ENCODE results near the gene MINK1. TPM values are rescaled to one million over a fixed set of nuclear protein-coding genes. Genes with fewer than 3 reads are reported as not detected.

MINK1 gene
- total and polyA plus RNA-seq, 2 of the 13 experiments (the other 11 are each of a cell fraction or from before 2014, with no cell fraction given) = 17.2 to 63.9 TPM

DNA sequence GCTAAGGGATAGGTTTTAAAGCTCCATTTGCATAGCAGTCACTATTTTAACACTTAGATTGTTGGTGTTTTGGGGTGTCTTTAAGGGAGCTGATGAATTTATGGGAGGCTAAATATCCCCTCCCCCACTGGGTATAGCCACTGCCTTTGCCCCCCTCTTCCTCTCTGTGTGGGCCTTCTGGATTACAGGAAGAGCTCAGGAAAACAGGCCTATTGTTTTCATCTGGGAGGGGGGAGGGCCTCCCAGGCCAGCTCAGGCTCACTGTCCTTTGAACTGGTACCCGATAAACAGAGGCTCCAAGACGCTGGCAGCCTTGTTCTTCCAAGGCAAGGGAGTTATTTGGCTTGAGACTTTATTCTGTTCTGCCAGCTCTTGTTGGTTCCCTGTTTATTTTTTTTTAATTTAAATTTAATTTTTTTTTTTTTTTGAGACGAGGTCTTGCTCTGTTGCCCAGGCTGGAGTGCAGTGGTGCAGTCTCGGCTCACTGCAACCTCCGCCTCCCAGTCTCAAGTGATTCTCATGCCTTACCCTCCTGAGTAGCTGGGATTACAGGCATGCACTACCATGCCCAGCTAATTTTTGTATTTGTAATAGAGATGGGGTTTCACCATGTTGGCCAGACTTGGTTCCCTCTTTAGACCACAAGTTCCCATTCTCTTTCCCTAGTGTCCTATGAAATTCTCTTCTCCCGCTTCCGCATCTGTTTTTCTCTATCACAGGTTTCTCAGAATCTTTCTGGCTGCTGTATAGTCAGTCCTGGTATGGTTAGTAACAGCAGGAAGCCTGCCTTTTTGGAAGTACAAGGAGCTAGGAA is 25.1 kb downstream of the MINK1 start (continued):
- TF ChIP-seq HMGXB4 (CRISPR knock-in tag; IDR thresholded peaks at IDR 0.05; ENCODE audit: borderline replicate concordance in 1 of 2, low read depth in 1 of 2) = no peak
- TF ChIP-seq, protein P1, sequence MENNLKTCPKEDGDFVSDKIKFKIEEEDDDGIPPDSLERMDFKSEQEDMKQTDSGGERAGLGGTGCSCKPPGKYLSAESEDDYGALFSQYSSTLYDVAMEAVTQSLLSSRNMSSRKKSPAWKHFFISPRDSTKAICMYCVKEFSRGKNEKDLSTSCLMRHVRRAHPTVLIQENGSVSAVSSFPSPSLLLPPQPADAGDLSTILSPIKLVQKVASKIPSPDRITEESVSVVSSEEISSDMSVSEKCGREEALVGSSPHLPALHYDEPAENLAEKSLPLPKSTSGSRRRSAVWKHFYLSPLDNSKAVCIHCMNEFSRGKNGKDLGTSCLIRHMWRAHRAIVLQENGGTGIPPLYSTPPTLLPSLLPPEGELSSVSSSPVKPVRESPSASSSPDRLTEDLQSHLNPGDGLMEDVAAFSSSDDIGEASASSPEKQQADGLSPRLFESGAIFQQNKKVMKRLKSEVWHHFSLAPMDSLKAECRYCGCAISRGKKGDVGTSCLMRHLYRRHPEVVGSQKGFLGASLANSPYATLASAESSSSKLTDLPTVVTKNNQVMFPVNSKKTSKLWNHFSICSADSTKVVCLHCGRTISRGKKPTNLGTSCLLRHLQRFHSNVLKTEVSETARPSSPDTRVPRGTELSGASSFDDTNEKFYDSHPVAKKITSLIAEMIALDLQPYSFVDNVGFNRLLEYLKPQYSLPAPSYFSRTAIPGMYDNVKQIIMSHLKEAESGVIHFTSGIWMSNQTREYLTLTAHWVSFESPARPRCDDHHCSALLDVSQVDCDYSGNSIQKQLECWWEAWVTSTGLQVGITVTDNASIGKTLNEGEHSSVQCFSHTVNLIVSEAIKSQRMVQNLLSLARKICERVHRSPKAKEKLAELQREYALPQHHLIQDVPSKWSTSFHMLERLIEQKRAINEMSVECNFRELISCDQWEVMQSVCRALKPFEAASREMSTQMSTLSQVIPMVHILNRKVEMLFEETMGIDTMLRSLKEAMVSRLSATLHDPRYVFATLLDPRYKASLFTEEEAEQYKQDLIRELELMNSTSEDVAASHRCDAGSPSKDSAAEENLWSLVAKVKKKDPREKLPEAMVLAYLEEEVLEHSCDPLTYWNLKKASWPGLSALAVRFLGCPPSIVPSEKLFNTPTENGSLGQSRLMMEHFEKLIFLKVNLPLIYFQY (CRISPR knock-in tag; IDR thresholded peaks at IDR 0.05; ENCODE audit: borderline replicate concordance) = no peak
- no peak for TF ChIP-seq CBX1 (IDR thresholded peaks at IDR 0.05; ENCODE audit: low read depth)
- TF ChIP-seq, protein P2, sequence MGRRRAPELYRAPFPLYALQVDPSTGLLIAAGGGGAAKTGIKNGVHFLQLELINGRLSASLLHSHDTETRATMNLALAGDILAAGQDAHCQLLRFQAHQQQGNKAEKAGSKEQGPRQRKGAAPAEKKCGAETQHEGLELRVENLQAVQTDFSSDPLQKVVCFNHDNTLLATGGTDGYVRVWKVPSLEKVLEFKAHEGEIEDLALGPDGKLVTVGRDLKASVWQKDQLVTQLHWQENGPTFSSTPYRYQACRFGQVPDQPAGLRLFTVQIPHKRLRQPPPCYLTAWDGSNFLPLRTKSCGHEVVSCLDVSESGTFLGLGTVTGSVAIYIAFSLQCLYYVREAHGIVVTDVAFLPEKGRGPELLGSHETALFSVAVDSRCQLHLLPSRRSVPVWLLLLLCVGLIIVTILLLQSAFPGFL (CRISPR knock-in tag; IDR thresholded peaks at IDR 0.05) = no peak
- TF ChIP-seq, protein P3, sequence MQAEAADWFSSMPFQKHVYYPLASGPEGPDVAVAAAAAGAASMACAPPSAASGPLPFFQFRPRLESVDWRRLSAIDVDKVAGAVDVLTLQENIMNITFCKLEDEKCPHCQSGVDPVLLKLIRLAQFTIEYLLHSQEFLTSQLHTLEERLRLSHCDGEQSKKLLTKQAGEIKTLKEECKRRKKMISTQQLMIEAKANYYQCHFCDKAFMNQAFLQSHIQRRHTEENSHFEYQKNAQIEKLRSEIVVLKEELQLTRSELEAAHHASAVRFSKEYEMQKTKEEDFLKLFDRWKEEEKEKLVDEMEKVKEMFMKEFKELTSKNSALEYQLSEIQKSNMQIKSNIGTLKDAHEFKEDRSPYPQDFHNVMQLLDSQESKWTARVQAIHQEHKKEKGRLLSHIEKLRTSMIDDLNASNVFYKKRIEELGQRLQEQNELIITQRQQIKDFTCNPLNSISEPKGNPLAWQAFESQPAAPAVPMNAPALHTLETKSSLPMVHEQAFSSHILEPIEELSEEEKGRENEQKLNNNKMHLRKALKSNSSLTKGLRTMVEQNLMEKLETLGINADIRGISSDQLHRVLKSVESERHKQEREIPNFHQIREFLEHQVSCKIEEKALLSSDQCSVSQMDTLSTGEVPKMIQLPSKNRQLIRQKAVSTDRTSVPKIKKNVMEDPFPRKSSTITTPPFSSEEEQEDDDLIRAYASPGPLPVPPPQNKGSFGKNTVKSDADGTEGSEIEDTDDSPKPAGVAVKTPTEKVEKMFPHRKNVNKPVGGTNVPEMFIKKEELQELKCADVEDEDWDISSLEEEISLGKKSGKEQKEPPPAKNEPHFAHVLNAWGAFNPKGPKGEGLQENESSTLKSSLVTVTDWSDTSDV (CRISPR knock-in tag; IDR thresholded peaks at IDR 0.05) = no peak
- no peak for TF ChIP-seq PCBP1 (IDR thresholded peaks at IDR 0.05; ENCODE audit: borderline replicate concordance, low read depth, low read length)
- no peak for TF ChIP-seq PRDM4 (CRISPR knock-in tag; IDR thresholded peaks at IDR 0.05; ENCODE audit: borderline replicate concordance)
- TF ChIP-seq NAIF1 (CRISPR knock-in tag; IDR thresholded peaks at IDR 0.05; ENCODE audit: borderline replicate concordance) = no peak
- no peak for TF ChIP-seq POGK (CRISPR knock-in tag; conservative IDR thresholded peaks at IDR 0.05)
- TF ChIP-seq ZNF326 (CRISPR knock-in tag; IDR thresholded peaks at IDR 0.05; ENCODE audit: borderline replicate concordance) = no peak
- TF ChIP-seq ZNF253 (CRISPR knock-in tag; IDR thresholded peaks at IDR 0.05; ENCODE audit: borderline replicate concordance) = no peak
- peak; percentile 70 for TF ChIP-seq ZFX (CRISPR knock-in tag; IDR thresholded peaks at IDR 0.05; ENCODE audit: low read depth)
